Epithelial cell of proximal tubule (primary cell): ENCODE results near the gene CBX4. TPM values are rescaled to one million over a fixed set of nuclear protein-coding genes. Genes with fewer than 3 reads are reported as not detected.

Experiments used
- DNase-seq: peaks from one replicate; pipeline ENCODE4 v3.0.0-alpha.2; 2011; ENCODE audit warnings: low read depth
- H3K4me3 ChIP-seq: 2 replicates; pipeline ENCODE4 v1.5.1; 2011; ENCODE audit warnings: low read depth, mild to moderate bottlenecking, low read length
- CTCF ChIP-seq: conservative IDR thresholded peaks from 2 replicates; pipeline ENCODE4 v1.5.1; 2012; ENCODE audit warnings: low read depth, mild to moderate bottlenecking, low read length
- total RNA-seq: library from RNA; depleted of rRNA; stranded (reverse); fragments of >200 nt; gene quantifications from 2 replicates; pipeline ENCODE4 v1.2.3, GENCODE V29; 2015

The CBX4 gene
- total RNA-seq = 4.8 and 7.4 TPM in 2 replicates

GRCh38 chr17:79839356-79840268 is at the start of gene CBX4:
Gene CBX4 (minus strand): TSS chr17:79839440. CDS start chr17:79839251, 189 bp downstream.
- peak; percentile 72 for TF ChIP-seq CTCF
- no peak for DNase-seq
- peak within 1 kb of the TSS; percentile 84 for H3K4me3 ChIP-seq

GRCh38 chr17:79888009-79888540 is 48.8 kb upstream of the CBX4 start:
- no peak for DNase-seq
- TF ChIP-seq CTCF = no peak
- H3K4me3 ChIP-seq = no peak overlapping the region

- no peak for TF ChIP-seq CTCF
- DNase-seq = no peak
- H3K4me3 ChIP-seq = no peak overlapping the region
Measured at GRCh38 chr17:79887451-79887991, 48.3 kb upstream of the CBX4 start.

GRCh38 chr17:79883202-79883601 is 44.0 kb upstream of the CBX4 start:
- DNase-seq = no peak
- no peak for TF ChIP-seq CTCF
- H3K4me3 ChIP-seq = no peak overlapping the region

- no peak for DNase-seq
- no peak overlapping the region for H3K4me3 ChIP-seq
- TF ChIP-seq CTCF = no peak
Measured at GRCh38 chr17:79878329-79878947, 39.2 kb upstream of the CBX4 start.

GRCh38 chr17:79877041-79877440 is 37.8 kb upstream of the CBX4 start:
- TF ChIP-seq CTCF = no peak
- no peak overlapping the region for H3K4me3 ChIP-seq
- no peak for DNase-seq
